Stimulated activated naive CD8-positive, alpha-beta T cell treated with anti-CD3 and anti-CD28 coated beads, Interleukin-15, Interleukin-2, amounts not matched to agents 100 ng/mL and 50 ng/mL, for 24 hours (primary cell): ENCODE data around the gene LOC128125822.

ENCODE experiments used
- H3K27ac Mint-ChIP-seq: one replicate; pipeline ENCODE4 v1.8.0; 2021; ENCODE audit warnings: mild to moderate bottlenecking, mixed read lengths
- H3K27me3 Mint-ChIP-seq: one replicate; pipeline ENCODE4 v1.8.0; 2021; ENCODE audit warnings: mixed read lengths
- H3K36me3 Mint-ChIP-seq: one replicate; pipeline ENCODE4 v1.8.0; 2021; ENCODE audit warnings: low read depth, mixed read lengths
- H3K4me1 Mint-ChIP-seq: one replicate; pipeline ENCODE4 v1.8.0; 2021; ENCODE audit warnings: low read depth, mixed read lengths
- H3K4me3 Mint-ChIP-seq: one replicate; pipeline ENCODE4 v1.8.0; 2021; ENCODE audit warnings: mild to moderate bottlenecking, mixed read lengths
- H3K9me3 Mint-ChIP-seq: one replicate; pipeline ENCODE4 v1.8.0; 2021; ENCODE audit warnings: mixed read lengths

The LOC128125822 gene

DNA sequence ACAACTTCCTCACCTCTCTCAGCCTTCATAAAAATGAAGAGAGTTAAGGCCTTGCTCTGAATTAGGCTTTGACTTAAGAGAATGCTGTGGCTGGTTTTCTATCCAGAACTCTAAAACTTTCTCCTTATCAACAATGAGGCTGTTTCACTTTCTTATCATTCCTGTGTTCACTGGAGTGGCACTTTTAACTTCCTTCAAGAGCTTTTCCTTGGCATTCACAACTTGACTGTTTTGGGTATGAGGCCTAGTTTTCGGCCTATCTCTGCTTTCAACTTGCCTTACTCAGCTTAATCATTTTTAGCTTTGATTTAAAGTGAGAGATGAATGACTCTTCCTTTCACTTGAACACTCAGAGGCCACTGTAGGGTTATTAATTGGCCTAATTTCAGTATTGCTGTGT is 4.3 kb upstream of the LOC128125822 start:
- Mint-ChIP-seq H3K4me3 (no peak overlapping the region), H3K9me3 (no peaks in the 10 kb centered on the region), H3K27ac (no peak overlapping the region), H3K27me3 (peaks cover 9% of the 10 kb centered on the region), H3K36me3 (no peaks in the 10 kb centered on the region), H3K4me1 (peaks cover 9% of the 10 kb centered on the region)

DNA sequence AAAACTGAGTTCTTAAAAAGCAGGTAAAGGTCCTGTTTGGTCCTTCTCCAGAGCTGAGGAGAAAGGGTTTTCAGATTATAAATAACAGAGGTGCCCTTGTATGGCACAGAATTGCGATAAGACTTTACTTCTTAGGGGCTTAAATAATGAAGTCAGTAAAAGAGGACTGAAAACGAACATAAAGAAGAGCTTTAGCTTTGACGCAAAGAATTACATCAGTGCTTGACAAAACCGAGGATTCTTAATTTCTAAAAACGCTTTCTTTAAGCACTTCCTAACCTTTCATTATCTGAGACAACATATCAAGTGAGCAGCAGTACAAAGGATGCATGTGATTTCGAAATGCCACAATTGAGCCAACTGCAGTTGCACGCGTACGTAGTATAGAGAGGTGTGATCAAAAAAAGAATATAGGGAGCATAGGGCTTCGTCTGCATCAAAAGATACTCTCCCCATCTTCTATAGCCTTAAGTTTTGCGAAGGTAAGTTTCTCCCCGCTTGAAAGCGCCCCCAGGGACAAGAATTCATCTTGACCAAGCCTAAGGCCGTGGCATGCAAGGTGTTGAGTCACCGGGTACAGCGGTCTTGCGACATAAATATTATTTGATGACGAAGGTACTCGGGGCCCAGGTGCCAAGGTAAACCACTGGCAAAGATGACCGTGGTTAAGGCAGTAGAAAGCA is 778 bp upstream of the LOC128125822 start:
- Mint-ChIP-seq H3K27me3 (no peaks in the 10 kb centered on the region), H3K9me3 (no peaks in the 10 kb centered on the region), H3K36me3 (peaks cover 22% of the 10 kb centered on the region), H3K4me1 (peaks cover 31% of the 10 kb centered on the region), H3K27ac (peak overlapping the region; percentile 92), H3K4me3 (peak overlapping the region; percentile 84)

DNA sequence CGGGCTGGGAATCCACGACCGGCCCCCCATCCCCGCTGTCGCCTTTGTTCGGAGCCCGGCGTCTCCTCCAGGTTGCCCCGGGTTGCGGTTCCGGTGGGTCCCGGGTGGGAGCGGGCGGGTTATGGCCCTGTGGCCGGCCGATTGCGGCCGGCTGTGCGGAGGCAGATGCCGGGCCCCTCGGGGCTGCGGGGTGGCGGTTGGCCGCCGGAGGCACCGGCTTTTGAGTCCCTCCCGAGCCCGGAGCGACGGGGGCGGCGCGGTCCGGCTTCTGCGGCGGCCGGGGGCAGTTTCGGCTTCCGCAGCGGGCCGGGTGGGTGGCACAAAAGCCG is 431 bp downstream of the LOC128125822 start:
- peaks cover 33% of the 10 kb centered on the region for H3K36me3 Mint-ChIP-seq
- peaks cover 39% of the 10 kb centered on the region for H3K4me1 Mint-ChIP-seq
- H3K27ac Mint-ChIP-seq = peak overlapping the region; percentile 92
- H3K27me3 Mint-ChIP-seq = no peaks in the 10 kb centered on the region
- H3K9me3 Mint-ChIP-seq = no peaks in the 10 kb centered on the region
- H3K4me3 Mint-ChIP-seq = peak overlapping the region; percentile 96

DNA sequence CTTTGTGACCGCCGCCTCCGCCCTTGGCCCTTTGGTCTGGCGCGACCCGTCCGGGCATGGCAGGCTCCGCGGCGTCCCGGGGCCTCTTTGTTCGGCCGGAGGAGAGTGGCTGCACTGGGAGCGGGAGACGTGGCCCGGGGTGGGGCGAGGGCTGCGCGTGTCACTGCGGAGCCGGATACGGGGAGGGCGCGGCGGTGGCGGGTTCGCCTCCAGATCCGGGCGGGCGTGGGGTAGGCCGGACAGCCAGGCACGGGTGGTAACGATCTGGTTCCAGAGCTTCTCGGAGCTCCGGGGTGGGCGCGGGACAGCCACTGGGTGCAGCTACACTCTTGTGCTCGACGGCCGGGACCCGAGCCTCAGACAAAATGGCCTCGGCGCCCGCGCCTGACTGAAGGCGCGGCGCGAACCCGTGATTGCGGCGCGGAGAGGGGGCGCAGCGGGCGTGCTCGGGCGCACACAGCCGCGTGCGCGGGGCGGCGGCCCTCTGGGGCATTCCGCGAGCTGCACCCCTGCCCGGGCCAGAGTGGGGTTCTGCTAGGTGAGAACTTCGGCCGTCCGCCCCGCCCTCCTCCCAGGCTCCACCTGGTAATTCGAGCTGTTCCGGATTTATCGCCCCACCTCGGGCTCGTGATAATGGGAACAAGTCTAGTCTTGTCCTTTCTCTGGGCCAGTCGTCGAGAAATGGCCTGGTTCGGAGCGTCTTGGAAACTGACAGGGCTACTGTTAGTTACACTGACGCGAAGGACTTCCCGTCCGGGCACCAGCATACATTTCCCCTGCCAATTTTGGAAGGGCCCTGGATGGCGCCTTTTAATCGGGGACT is 1.0 kb downstream of the LOC128125822 start:
- Mint-ChIP-seq H3K27ac (peak overlapping the region; percentile 92), H3K4me1 (peaks cover 39% of the 10 kb centered on the region), H3K27me3 (no peaks in the 10 kb centered on the region), H3K4me3 (peak overlapping the region; percentile 96), H3K9me3 (no peaks in the 10 kb centered on the region), H3K36me3 (peaks cover 33% of the 10 kb centered on the region)

DNA sequence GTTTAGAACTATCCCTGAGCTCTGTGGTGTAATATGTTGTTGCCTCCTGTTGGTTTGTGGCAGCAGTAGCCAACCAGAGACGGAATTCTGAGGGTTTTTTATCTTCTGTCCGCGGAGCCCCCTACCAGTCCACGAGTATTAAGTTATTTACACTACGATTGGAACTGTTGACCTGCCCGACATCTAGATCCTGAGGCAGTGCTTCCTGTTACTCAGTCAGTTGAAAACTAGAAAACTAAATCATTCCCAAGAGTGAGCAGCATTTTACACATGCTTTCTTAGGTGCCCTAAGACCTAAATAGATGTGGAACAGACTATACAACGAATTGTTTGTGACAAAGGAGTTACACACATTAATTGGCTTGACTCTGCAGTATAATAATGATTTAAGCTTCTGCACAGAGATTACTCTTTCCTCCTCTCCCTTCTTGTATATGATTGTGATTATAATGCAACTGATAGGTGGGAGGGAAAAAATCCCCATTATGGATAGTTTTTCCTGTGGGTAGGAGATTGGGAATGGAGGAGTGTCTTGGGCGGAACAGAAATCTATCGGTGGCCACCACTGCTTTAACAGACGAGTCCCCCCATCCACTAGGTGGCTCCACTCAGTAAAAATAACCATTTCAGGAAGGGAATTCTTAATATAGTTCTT is 1.7 kb downstream of the LOC128125822 start:
- Mint-ChIP-seq H3K9me3 (no peaks in the 10 kb centered on the region), H3K27ac (peak overlapping the region; percentile 92), H3K4me3 (peak overlapping the region; percentile 96), H3K4me1 (peaks cover 39% of the 10 kb centered on the region), H3K36me3 (peaks cover 37% of the 10 kb centered on the region), H3K27me3 (no peaks in the 10 kb centered on the region)

DNA sequence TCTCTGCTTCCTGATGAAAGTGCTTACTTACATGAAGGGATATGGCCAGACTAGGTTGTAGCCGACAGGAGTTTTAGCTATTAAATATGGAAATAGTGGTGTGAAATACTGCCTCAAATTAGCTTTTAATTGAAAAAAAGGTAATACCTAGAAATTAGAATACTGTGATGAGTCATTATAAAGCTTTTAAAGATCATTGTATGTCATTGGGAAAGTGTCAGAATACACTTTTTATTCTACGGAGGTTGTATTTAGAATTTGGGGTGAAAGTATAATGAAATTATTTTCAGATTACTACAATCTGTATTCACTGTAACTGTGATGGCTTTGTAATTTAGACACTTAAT is 2.2 kb downstream of the LOC128125822 start:
- Mint-ChIP-seq H3K36me3 (peaks cover 42% of the 10 kb centered on the region), H3K27ac (peak overlapping the region; percentile 92), H3K27me3 (no peaks in the 10 kb centered on the region), H3K4me1 (peaks cover 39% of the 10 kb centered on the region), H3K9me3 (no peaks in the 10 kb centered on the region), H3K4me3 (peak overlapping the region; percentile 96)

DNA sequence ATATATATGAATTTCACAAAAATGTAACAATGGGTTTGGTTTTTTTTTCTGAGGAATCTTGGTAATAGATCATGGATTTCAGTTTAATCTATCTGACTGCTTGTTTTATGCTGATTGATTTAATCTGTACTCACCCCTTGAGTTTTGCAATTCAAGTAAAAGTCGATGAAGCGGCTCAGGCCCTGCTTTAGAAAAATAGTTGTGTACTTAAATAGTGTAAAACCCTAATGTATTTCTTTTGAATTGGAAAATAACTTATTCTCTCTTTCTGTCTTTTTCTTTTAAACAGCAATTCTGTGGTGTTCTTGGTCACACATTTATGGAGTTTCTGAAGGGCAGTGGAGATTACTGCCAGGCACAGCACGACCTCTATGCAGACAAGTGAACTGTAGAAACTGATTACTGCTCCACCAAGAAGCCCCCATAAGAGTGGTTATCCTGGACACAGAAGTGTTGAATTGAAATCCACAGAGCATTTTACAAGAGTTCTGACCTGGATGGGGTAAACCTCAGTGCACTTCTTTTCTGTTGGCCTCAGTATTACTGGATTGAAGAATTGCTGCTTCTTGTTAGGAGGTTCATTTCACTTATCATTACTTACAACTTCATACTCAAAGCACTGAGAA is 4.0 kb downstream of the LOC128125822 start:
- Mint-ChIP-seq H3K4me3 (no peak overlapping the region), H3K36me3 (peaks cover 60% of the 10 kb centered on the region), H3K27me3 (no peaks in the 10 kb centered on the region)

DNA sequence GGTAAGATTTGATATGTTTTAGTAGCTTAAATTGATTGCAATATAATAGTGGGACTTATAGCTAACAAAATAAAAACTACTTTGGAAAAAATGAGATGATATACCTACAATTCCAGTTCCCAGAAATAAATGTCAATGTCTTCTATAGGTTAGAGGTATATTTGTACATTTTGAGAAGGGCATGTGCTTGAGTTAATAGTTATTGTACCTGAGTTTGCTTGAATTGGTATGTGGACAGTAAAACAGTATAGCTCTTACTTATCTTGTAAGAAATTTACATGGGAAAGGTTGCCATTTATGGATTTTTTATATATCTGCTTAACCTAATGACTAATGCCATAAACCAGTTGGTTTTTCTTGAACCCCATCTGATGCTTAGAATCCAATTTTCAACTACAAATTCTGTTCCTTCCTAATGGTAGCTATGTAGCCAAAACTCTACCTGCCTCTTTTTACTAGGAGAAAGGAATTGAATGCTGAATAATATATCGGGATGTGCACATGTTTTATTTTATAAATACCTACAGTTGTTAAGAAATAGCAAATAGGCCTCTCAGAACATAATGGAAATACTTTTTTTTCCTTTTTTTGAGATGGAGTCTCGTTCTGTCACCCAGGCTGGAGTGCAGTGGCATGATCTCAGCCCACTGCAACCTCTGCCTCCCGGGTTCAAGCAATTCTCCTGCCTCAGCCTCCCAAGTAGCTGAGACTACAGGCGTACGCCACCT is 4.9 kb downstream of the LOC128125822 start:
- no peak overlapping the region for H3K4me3 Mint-ChIP-seq
- no peak overlapping the region for H3K27ac Mint-ChIP-seq
- H3K9me3 Mint-ChIP-seq = no peaks in the 10 kb centered on the region
- no peaks in the 10 kb centered on the region for H3K27me3 Mint-ChIP-seq
- peaks cover 65% of the 10 kb centered on the region for H3K36me3 Mint-ChIP-seq
- H3K4me1 Mint-ChIP-seq = peaks cover 30% of the 10 kb centered on the region

More for the DNA sequence above, 4.0 kb downstream of the LOC128125822 start:
- H3K27ac Mint-ChIP-seq = no peak overlapping the region
- H3K9me3 Mint-ChIP-seq = no peaks in the 10 kb centered on the region
- H3K4me1 Mint-ChIP-seq = peaks cover 37% of the 10 kb centered on the region

DNA sequence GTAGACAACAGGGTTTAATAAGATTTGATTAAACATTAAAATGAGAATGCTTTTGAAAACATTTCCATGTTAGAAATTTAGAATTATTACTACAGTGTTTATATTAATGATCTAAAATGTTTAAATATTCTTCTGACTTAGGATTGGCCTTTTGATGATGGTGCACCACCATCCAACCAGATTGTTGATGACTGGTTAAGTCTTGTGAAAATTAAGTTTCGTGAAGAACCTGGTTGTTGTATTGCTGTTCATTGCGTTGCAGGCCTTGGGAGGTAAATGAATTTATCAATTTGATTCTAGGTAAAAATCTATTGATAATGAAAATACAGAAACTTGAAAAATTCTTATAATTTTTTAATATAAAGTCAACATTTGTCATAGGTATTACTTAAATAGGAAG is 6.5 kb downstream of the LOC128125822 start:
- peaks cover 76% of the 10 kb centered on the region for H3K36me3 Mint-ChIP-seq
- peaks cover 30% of the 10 kb centered on the region for H3K4me1 Mint-ChIP-seq
- no peaks in the 10 kb centered on the region for H3K9me3 Mint-ChIP-seq
- no peak overlapping the region for H3K27ac Mint-ChIP-seq
- no peak overlapping the region for H3K4me3 Mint-ChIP-seq
- H3K27me3 Mint-ChIP-seq = no peaks in the 10 kb centered on the region

DNA sequence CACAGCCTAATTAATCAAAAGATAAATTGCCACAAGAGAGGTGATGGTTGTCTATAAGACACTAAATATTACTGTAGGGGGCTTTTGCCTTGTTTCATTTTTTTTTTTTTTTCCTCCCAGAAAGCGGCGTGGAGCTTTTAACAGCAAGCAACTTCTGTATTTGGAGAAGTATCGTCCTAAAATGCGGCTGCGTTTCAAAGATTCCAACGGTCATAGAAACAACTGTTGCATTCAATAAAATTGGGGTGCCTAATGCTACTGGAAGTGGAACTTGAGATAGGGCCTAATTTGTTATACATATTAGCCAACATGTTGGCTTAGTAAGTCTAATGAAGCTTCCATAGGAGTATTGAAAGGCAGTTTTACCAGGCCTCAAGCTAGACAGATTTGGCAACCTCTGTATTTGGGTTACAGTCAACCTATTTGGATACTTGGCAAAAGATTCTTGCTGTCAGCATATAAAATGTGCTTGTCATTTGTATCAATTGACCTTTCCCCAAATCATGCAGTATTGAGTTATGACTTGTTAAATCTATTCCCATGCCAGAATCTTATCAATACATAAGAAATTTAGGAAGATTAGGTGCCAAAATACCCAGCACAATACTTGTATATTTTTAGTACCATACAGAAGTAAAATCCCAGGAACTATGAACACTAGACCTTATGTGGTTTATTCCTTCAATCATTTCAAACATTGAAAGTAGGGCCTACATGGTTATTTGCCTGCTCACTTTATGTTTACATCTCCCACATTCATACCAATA is 7.8 kb downstream of the LOC128125822 start:
- H3K4me1 Mint-ChIP-seq = peaks cover 19% of the 10 kb centered on the region

DNA sequence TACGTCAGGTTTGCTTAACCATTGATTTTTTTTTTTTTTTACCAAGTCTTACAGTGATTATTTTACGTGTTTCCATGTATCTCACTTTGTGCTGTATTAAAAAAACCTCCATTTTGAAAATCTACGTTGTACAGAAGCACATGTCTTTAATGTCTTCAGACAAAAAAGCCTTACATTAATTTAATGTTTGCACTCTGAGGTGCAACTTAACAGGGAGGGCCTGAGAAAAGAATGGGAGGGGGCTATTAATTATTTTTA is 8.4 kb downstream of the LOC128125822 start:
- H3K27ac Mint-ChIP-seq = peak overlapping the region; percentile 36
- H3K4me3 Mint-ChIP-seq = no peak overlapping the region
- peaks cover 62% of the 10 kb centered on the region for H3K36me3 Mint-ChIP-seq
- no peaks in the 10 kb centered on the region for H3K9me3 Mint-ChIP-seq
- H3K4me1 Mint-ChIP-seq = peaks cover 15% of the 10 kb centered on the region
- no peaks in the 10 kb centered on the region for H3K27me3 Mint-ChIP-seq

More for the DNA sequence above, 7.8 kb downstream of the LOC128125822 start:
- H3K9me3 Mint-ChIP-seq = no peaks in the 10 kb centered on the region
- H3K27ac Mint-ChIP-seq = peak overlapping the region; percentile 36
- H3K36me3 Mint-ChIP-seq = peaks cover 64% of the 10 kb centered on the region
- no peaks in the 10 kb centered on the region for H3K27me3 Mint-ChIP-seq
- H3K4me3 Mint-ChIP-seq = no peak overlapping the region

DNA sequence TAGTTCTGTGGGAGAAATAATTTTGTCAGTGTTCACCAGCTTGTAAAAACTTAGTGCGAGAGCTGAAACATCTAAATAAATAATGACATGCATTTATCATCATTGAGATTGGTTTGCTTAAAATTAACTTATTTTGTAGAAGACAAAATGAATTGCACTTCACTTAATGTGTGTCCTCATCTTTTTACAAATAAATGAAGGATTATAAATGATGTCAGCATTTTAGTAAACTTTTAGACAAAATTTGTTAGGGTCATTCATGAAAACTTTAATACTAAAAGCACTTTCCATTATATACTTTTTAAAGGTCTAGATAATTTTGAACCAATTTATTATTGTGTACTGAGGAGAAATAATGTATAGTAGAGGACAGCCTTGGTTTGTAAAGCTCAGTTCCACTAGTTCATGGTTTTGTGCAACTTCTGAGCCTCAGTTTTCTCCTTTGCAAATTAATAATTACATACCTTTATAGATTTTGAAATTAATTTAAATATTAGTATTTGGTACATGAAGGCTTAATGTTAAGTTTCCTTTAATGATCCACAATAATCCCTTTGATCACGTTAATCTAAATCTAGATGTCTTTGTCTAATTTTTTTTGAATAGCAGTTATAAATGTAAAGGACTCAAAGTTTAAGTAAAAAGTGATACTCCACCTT is 9.2 kb downstream of the LOC128125822 start:
- Mint-ChIP-seq H3K27me3 (no peaks in the 10 kb centered on the region), H3K4me1 (peaks cover 9% of the 10 kb centered on the region), H3K9me3 (no peaks in the 10 kb centered on the region), H3K36me3 (peaks cover 57% of the 10 kb centered on the region), H3K4me3 (no peak overlapping the region), H3K27ac (no peak overlapping the region)

DNA sequence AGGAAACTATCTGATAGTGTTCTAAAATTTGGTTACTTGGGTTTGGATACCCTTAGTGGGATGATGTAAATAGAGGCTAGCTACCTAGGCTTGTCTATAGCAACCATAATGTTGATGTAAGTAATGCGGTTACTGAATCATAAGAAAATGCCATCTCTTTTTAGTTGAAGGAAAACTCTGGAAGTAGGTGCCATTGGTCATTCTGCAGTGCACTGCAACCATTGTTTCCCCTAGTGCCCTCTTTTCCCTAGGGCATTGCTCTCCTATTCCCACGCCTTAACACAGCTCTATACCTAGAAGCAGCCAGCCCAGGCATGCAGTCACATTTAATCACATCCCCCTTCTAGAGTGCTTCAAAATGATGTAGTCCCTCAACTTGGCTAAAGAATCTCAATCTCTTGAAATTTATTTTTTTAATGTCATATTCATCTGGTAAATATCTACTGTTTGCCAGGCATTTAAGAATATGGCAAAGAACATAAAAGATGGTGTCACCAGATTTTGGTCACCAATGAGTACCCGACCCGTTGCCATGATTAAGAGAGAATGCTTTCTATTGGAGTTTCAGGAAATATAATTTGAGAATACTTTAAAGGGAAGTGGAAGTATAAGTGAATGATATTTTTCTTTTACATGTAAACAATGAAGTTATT is 10.4 kb downstream of the LOC128125822 start:
- H3K4me1 Mint-ChIP-seq = no peaks in the 10 kb centered on the region
- no peak overlapping the region for H3K4me3 Mint-ChIP-seq
- no peaks in the 10 kb centered on the region for H3K9me3 Mint-ChIP-seq
- peaks cover 46% of the 10 kb centered on the region for H3K36me3 Mint-ChIP-seq
- no peak overlapping the region for H3K27ac Mint-ChIP-seq
- H3K27me3 Mint-ChIP-seq = no peaks in the 10 kb centered on the region
